GM21367 (cell line): ENCODE data around the gene LRRC7.

Source experiments
- ATAC-seq: cut with Tn5 transposase; IDR thresholded peaks from one replicate; pipeline ENCODE4 v1.9.1; 2021; ENCODE audit not compliant: unreplicated experiment

Gene LRRC7

DNA sequence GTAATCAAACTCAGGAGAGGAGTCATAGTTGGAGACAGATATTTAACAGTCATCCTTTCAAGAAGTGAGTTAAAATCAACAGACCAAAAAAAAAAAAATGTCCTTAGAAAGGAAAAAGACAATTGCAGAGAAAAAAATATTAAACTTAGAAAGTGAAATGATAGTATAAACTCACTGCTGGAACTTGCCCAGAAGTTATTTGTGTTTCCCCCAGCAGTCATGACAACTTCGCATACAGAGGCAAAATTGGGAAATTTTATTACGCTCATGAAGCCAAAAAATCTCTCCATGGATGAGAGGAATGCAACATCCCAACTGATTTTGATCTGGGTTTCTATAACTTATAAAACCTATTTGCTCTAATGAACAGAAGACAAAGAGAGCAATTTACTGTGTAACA lies 198.2 kb downstream of the LRRC7 start:
- no peak for ATAC-seq

DNA sequence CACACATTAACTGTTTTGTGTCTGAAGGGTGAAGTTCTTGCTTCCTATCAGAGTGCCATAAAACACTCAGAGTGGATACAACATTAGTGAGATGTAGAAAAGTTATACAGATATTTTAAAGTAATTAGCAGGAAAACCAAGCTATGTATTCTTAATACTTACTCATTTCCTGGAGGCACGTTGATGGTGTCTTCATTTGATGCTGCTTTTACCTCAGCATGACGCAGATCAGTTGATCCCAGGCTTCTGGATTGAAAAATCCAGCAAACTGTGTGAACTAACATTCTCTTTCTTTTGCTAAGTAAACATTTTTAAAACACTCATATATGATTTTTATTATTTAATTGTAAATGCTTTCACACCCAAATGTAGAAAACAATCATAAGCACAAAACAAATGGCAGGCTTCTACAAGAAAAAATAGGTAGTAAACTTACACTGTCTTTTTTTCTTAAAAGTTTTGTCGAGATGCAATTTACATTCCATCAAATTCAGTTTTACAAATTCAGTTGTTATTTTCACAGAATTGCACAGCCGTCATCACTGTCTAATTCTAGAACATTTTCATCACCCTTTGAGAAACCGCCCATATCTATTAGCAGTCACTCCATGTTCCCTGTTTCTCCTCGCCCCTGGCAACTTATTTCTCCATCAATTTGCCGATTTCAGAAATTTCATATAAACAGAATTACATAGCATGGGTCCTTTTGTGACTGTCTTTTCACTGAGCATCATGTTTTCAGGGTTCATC lies 198.9 kb downstream of the LRRC7 start:
- ATAC-seq = no peak

DNA sequence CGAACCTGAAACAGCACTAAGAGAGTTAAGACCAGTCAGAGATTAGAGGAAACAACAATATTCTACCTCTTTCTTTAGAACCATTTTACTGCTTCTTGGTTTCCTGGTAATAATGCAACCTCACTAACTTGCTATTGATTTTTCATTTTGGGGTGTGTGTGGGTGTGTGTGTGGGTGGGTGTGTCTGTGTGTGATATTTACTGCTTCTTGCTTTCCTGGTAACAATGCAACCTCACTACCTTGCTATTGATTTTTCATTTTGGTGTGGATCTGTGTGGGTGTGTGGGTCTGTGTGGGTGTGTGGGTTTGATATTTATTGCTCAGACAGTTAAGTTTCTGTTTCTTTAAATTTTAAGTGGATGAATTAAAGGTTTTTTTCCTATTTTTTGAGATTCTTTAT lies 208.8 kb downstream of the LRRC7 start:
- ATAC-seq = no peak

DNA sequence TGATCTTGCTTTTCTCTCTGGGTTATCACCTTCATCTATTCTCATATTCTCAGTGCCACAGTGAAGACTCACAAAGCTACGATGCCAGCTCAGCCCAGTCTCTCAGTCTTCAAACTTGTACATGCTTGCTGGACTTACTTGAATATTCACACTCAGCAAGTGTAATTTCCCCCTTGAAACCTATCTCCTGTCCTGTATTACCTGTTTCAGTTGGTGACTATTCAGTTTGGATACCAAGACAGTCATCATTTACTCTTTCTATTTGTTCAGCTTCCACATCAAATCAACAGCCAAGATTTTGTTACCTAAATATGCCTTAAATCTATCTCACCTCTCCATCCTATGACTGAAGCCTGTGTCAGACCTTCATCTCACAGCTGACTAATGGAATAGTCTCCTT lies 209.7 kb downstream of the LRRC7 start:
- ATAC-seq = no peak

DNA sequence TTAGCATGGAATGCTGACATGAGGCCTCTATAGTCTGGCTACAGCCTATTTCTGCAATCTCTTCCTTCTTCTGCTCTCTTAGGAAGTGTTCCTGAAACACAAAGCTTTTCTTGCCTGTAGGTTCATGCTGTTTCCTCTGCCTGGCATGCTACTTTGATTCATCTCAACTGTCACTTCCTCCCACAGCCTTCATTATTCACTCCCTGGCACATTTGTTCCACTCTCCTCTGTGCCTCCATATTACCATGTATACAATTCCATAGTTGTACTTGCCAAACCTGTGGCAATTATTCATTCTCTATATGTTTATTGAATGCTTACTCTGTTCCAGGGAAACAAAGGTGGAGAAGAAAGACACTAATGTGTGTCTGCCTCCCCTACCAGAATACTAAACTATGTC lies 210.2 kb downstream of the LRRC7 start:
- ATAC-seq = no peak

DNA sequence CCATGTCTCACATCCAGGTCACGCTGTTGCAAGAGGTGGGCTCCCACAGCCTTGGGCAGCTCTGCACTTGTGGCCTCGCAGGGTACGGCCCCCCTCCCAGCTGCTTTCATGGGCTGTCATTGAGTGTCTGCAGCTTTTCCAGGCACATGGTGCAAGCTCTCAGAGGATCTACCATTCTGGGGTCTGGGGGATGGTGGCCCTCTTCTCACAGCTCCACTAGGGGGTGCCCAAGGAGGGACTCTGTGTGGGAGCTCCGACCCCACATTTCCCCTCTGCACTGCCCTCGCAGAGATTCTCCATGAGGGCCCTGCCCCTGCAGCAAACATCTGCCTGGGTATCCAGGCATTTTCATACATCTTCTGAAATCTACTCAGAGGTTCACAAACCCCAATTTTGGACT lies 219.4 kb downstream of the LRRC7 start:
- ATAC-seq = no peak

DNA sequence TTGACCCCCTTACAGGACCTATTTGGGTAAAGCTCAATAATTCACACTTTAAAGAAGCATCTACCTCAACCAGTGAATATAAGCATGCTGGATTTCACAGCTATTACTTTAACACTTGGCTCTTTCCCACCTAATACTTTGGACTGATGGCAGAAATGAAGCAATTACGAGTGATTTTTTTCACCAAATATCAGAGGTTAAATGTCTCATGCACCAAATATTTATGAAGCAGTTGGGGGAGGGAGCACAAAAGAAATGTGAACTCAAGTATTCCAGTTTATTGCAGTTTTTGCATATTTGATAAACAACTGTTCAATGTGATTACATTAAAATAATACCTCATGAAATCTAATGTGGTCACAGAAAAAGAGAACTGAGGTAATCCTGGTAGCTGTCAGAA lies 223.6 kb downstream of the LRRC7 start:
- no peak for ATAC-seq

DNA sequence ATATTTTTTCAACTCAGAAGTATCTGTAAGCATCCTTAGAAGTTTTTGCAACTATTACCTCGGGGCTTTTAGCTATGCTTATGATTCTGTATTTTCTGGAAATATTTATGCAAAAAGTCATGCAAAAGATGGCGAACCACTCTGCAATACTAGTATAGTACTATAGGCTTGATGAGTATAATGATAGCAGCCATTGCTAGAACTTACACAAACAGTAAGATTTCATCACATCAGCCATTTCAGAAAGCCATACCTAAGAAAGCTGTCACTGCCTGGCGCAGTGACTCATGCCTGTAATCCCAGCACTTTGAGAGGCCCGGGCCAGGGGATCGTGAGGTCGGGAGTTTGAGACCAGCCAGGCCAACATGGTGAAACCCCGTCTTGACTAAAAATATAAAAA lies 227.1 kb downstream of the LRRC7 start:
- ATAC-seq = no peak

DNA sequence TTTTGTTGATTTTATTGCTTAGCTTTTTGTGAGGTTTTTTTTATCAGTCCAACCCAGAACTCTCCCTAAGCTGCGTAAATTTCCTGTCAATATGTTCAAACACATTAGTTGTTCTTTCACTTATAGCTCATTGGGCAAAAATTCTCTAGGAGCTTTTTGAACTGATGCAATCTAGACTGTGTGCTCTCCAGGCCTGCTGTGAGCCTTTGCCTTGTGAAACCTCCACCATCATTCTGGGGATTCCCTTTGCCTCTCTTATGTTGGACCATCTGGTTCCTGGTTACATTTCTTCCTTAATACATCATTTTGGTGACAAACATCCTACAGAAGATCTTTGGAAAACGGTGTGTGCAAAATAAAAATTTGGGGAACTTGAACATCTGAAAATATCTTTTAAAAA lies 247.2 kb downstream of the LRRC7 start:
- ATAC-seq = no peak

DNA sequence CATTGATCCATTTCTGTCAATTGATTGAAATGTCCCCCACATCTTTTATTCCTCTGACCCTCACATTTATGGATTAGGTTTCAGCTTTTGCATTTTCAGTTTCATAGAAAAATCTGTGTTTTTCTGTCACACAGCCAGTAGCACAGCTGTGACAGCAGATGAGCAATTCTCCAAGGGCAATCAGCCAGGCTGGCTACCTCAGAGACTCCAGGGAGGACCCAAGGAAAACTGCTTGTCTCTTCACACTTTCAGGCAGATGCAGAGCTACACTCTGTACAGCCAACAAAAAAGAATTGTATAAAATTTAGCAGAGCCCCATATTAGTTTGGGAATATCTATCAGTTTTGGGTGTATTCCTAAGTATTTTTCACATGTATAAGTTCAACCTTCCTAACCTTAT lies 257.2 kb downstream of the LRRC7 start:
- no peak for ATAC-seq

DNA sequence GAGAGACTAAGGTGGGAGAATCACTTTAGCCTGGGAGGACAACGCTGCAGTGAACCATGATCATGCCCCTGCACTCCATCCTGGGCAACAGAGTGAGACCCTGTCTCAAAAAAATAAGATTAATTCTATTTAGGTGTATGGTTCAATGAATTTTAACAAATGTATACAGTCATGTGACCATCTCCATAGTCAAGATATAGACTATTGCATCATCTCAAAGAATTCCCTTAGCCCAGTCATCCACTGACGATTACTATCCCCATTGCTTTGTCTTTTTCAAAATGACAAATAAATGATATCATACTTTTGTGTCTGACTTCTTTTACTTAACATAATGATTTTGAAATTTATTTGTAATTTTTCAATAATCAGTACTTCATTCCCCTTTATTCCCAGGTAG lies 260.0 kb downstream of the LRRC7 start:
- no peak for ATAC-seq

DNA sequence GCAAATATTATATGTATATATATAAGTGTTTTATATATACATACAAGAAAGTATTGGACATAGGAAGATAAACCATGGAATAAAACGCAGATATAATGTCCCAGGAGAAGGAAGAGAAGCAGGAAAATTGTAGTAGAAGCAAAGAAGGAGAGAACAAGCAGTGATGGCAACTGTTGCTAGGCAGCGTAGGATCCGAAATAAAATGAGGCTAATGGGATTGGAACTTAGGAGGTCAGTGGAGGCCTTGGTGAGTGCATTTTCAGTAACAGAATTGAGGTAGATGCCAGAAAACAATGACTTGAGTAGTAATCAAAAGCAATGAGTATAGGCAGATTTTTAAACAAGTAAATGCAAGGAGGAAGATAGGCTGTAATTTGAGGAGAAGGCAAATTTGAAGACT lies 265.8 kb downstream of the LRRC7 start:
- ATAC-seq = no peak

DNA sequence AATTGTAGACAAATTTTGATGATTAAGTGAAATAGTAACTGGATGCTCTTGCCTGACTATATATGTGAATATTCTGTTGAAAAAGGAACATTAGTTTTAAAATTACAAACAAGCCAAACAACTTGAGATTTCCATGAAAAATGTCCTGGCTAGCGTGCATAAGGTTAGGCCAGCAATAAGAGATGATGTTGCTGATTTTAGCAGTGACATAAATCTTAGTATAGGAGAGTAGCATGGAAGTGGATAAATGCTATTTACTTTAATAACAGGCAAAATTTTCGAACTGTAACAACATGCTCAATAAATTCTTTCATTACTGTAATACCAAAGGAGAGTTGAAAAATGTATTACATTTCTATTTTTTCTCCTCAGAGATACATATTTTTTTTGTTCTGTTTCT lies 266.6 kb downstream of the LRRC7 start:
- no peak for ATAC-seq

DNA sequence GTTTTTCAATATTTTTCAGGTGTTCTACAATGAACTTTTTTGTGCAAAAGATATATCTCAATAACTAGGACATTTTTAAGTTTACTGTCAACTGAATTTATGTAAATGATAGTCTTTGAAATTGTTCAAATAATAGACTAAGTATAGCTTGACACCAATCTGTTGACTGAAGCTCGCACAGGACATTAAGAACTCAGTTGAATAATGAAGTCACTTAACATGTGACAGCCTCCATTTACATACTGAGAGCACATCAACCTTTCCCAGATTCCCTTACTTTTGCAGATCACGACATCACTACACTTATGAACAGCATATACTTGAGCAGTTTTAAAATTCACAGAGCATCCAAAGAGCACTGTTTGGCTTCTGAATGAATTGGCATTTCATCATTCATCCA lies 268.2 kb downstream of the LRRC7 start:
- ATAC-seq = no peak

DNA sequence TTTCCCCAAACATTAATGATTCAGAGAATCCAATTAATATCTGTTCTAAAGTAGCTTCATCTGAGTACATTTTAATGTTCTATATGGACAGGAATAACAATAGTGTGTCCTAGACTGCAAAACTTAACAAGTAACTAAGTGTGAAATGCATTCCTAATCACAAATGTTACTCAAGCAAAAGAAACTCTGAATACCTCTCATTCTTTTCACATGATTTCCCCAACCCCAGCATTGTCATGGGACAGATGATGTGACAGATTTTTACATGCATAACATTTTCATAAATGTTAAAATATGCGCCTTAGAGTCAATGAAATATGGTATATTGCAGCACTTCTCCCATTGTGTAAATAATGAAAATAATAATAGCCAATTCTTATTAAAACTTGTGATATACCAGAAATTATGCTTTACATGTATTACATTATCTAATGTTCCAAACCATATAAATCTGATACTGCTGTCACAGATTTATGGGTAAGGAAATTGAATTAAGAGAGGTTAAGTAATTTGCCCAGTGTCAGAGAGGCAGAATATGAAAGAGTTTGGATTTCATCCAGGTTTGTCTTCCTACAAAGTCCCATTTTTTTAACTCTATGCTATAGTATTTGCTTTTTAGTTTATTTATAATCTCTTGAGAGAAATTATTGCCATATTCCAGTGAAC lies 269.4 kb downstream of the LRRC7 start:
- ATAC-seq = no peak

DNA sequence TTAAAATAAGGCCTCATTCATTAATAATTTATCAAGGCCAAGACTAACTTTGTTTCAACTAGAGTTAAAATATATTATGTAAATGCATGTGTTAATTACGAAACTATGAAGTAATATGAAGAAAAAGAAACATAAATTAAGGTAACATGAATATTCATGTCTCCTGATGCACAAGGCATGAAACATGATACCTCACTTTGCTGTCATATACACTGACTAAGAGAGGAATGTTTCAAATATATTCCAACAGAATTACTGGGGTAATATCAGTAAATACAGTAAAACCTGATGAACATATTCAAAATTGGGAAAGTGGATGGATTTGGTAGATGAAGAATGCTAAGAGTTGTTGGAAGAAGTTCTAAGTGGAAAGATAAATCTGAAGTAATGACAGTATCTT lies 274.6 kb downstream of the LRRC7 start:
- no peak for ATAC-seq

DNA sequence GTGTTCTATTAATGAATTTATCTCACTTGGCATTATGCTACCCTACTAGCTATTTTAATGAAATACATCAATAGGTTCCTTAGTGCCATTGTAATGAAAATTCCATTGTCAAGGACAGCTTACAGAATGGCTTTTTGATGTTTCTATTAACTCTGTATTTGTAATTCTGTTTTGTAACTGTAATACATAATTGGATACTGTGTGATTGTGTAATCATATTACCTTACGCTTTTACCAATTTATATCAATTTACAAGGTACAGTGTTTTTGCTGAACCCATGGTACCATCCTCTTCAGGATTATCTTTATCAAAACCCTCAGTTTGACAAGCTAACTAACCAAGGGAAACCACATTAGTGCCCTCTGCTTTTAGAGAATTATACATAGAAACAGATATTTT lies 277.9 kb downstream of the LRRC7 start:
- no peak for ATAC-seq

DNA sequence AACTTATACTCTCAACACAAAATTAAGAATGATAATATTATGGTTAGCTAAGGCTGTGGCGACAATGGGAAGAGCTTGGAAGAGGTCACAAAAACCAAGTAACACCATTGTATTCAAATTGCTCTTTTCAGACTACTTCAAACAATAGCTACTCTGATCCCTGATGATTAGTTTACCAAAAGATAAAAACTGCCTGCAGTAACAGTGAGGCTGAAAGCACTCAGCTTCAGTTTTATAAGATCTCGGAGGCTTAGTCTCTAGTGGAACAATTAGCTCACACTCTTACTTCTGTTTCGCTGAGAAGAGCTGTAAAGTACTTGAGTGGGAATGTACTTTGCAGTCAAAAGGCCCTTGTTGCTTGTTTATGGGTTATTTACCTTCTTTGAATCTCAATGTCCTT lies 278.5 kb downstream of the LRRC7 start:
- no peak for ATAC-seq

DNA sequence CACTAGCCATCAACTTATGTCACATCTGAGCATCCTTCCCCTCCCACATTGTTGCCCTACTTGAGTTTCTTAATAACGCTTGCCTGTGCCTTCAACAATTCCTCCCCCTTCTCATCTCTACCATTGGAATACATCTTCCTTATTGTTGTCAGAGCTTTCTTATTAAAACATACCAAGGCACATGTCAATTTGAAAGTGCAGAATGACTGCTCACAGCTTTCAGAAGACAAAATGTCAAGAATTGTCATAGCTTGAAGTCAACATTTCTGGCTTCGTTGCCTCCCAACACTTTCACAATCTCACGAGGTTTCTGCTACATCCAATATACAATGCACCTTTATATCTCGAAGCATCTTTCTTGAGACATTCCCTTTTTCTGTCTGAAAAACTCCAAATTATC lies 279.9 kb downstream of the LRRC7 start:
- no peak for ATAC-seq

DNA sequence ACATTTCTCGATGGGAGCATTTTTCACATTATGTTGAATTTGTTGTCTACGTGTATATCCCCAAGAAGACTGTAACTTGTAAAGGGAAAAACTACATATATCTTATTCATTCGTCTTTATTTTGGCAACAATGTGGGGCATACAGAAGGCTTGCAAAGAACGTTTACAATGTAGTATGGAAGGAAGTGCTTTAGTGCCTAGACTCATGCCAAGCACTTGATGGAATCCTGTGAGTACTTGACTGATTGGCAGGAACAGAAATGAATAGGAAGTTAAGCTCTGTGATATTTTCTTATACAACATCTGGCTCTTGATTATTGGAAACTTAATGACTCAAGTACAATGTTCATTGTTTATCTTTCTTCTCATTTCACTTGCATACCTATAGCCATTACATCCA lies 284.4 kb downstream of the LRRC7 start:
- no peak for ATAC-seq

DNA sequence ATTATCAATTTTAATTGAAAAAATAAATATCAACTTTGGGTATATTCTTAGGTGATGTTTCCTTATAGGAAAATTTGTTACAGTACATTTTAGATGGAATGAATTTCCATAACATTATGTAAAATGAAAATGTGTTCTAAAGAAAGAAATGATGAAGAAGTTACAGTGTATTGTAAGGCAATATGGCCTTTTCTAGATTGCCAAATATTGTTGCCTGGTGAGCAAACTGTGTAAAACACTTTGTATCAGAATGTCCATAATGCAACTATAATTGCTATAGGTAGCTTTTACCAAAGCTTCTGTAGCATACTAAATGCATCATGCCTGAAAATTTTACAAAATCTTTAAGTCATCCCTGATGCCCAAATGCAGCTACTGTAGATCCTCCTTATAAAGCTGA lies 285.0 kb downstream of the LRRC7 start:
- ATAC-seq = no peak

DNA sequence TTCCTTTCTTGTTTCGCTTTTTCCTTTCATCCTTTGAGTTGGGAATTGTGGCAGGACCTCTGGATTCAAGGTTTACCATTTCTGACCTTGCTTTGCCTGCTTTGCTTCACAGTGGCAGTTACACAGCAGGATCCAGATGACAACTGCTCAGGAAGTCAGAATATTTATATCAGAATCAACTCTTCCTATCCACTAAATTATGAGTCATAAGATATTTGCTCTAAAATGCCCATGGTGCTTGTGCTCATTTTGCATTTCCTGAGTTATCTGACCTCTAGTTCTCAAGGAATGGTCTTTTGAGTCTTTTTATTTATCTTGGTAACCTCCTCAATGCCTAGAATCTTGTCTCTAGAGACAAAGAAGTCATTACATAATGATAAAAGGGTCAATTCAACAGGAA lies 290.8 kb downstream of the LRRC7 start:
- ATAC-seq = no peak

DNA sequence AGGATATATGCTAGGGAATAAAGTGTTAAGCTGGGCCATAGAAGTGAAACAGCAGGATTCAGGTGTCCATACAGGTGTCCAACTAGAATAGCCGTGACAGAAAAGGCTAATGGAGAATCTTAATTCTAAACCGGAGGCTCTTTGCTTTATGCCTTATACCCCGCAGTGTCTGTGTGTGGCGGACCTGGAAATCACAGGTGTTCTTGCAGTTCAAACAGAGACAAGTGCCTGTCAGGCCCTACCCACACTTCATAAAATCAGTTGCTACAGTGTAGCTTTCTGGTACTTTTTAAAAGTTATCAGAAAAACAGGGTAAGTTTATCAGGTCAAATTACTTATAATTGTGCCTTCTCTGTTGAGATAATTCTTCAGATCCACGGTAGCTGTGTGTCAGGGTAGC lies 293.9 kb downstream of the LRRC7 start:
- no peak for ATAC-seq
